K562 (cell line): Measurements from ENCODE around the gene G2E3. TPM values are rescaled to one million over a fixed set of nuclear protein-coding genes. Genes with fewer than 3 reads are reported as not detected.

ENCODE experiments used
- ELF1 ChIP-seq: fragments of 200-800 bp; sonication (Bioruptor generic); IDR thresholded peaks from 2 replicates; pipeline ENCODE4 v1.6.1; 2016; ENCODE audit warnings: missing genetic modification characterization, missing compliant biosample characterization
- ELK3 ChIP-seq: fragments of 450-650 bp; formaldehyde crosslinking; IDR thresholded peaks from 2 replicates; pipeline ENCODE4 v1.4.0; 2020; ENCODE audit warnings: mild to moderate bottlenecking
- ETV5 ChIP-seq: sonication (generic); formaldehyde crosslinking; IDR thresholded peaks from 2 replicates; pipeline ENCODE4 v1.4.0; 2020; ENCODE audit warnings: low read depth, mild to moderate bottlenecking, missing genetic modification reagents
- GTF3C2 ChIP-seq: IDR thresholded peaks from 3 replicates; pipeline ENCODE4 v1.6.1; 2011; ENCODE audit warnings: borderline replicate concordance, mild to moderate bottlenecking, moderate library complexity; ENCODE audit not compliant: insufficient read length; ENCODE audit errors: extremely low read depth
- HCFC1 ChIP-seq: IDR thresholded peaks from 2 replicates; pipeline ENCODE4 v1.6.1; 2012; ENCODE audit warnings: low read depth, low read length, improper control_type of control experiment
- HNRNPH1 ChIP-seq: fragments of 200-400 bp; formaldehyde crosslinking; optimal IDR thresholded peaks from 2 replicates; pipeline ENCODE3; 2017; ENCODE audit warnings: low read depth, mild to moderate bottlenecking, low read length, moderate library complexity
- KLF6 ChIP-seq: fragments of 250-450 bp; sonication (Bioruptor Pico); IDR thresholded peaks from 2 replicates; pipeline ENCODE4 v1.4.0; 2020; ENCODE audit warnings: mild to moderate bottlenecking, moderate library complexity, borderline replicate concordance
- MAX ChIP-seq: sonication (generic); formaldehyde crosslinking; IDR thresholded peaks from 2 replicates; pipeline ENCODE4 v1.9.0; 2022; ENCODE audit warnings: mild to moderate bottlenecking, missing genetic modification reagents
- NFE2 ChIP-seq: IDR thresholded peaks from 2 replicates; pipeline ENCODE4 v1.6.1; 2014; ENCODE audit warnings: antibody characterized with exemption, low read depth
- NONO ChIP-seq, 2 experiments: fragments of 200-400 bp in 1 of 2; fragments of 450-650 bp in 1 of 2; formaldehyde crosslinking in 1 of 2; IDR thresholded peaks; 2 replicates each; pipeline ENCODE4 v1.6.1; 2017; ENCODE audit warnings: low read depth in 2 of 2, mild to moderate bottlenecking in 2 of 2, moderate library complexity in 2 of 2, low read length in 1 of 2
- OTX1 ChIP-seq: fragments of 450-650 bp; formaldehyde crosslinking; IDR thresholded peaks from 2 replicates; pipeline ENCODE4 v1.4.0; 2022; ENCODE audit warnings: mild to moderate bottlenecking
- POLR2B ChIP-seq: fragments of 450-650 bp; IDR thresholded peaks from 2 replicates; pipeline ENCODE4 v1.6.1; 2018; ENCODE audit warnings: low read depth; ENCODE audit not compliant: partially characterized antibody
- POLR2H ChIP-seq: IDR thresholded peaks from 2 replicates; pipeline ENCODE4 v1.6.1; 2016; ENCODE audit warnings: missing genetic modification characterization, low read depth, mild to moderate bottlenecking, control low read depth, missing compliant biosample characterization, moderate library complexity
- RUNX1 ChIP-seq: sonication (generic); IDR thresholded peaks from 2 replicates; pipeline ENCODE4 v1.6.1; 2016; ENCODE audit warnings: antibody characterized with exemption, low read depth
- SMAD1 ChIP-seq: fragments of 150-350 bp; IDR thresholded peaks from 2 replicates; pipeline ENCODE4 v1.6.1; 2014; ENCODE audit warnings: low read length, low read depth; ENCODE audit not compliant: partially characterized antibody
- SP1 ChIP-seq: sonication (generic); formaldehyde crosslinking; IDR thresholded peaks from 2 replicates; pipeline ENCODE4 v1.8.1; 2022; ENCODE audit warnings: mild to moderate bottlenecking, missing genetic modification reagents
- ZBTB17 ChIP-seq: fragments of 450-650 bp; formaldehyde crosslinking; IDR thresholded peaks from 2 replicates; pipeline ENCODE4 v1.4.0; 2020; ENCODE audit warnings: mild to moderate bottlenecking
- ZNF511 ChIP-seq: sonication (generic); formaldehyde crosslinking; IDR thresholded peaks from 2 replicates; pipeline ENCODE4 v1.8.0; 2022; ENCODE audit warnings: mild to moderate bottlenecking, missing genetic modification reagents
- ZNF740 ChIP-seq, 3 experiments: fragments of 200-800 bp in 1 of 3; sonication (Bioruptor generic) in 1 of 3; sonication (generic) in 1 of 3; formaldehyde crosslinking in 1 of 3; IDR thresholded peaks; 2 replicates each; pipeline versions ENCODE4 v1.6.1 to v1.8.0; 2016 to 2022; ENCODE audit warnings: mild to moderate bottlenecking in 2 of 3, missing compliant biosample characterization in 2 of 3, missing genetic modification characterization in 2 of 3, missing genetic modification reagents in 1 of 3
- polyA plus RNA-seq, 8 experiments: library from polyadenylated mRNA; depleted of rRNA in 4 of 8; stranded (reverse) in 5 of 8; unstranded in 3 of 8; fragments of >200 nt; fragmentation: Nextera tagmentation in 2 of 8; fragmentation: Illumina TruSeq in 1 of 8; extraction: Ambion mirVana in 2 of 8; extraction: Trizol in 1 of 8; gene quantifications; 2 replicates each; pipeline versions ENCODE4 v1.2.1 to v1.2.3, GENCODE V29; 2011 to 2014; ENCODE audit warnings: inconsistent platforms in 1 of 8, missing spikeins in 1 of 8
- total RNA-seq, 7 experiments: library from RNA; depleted of rRNA in 6 of 7; stranded (reverse); fragments of >200 nt in 6 of 7; fragmentation: Illumina TruSeq in 2 of 7; extraction: Trizol in 2 of 7; gene quantifications; 2 replicates each; pipeline versions ENCODE4 v1.2.1 to v1.2.3, GENCODE V29; 2011 to 2021; ENCODE audit warnings: low replicate concordance in 1 of 7

G2E3 gene
- total and polyA plus RNA-seq, 9 of the 15 experiments (the other 6 are each of a cell fraction or from before 2014, with no cell fraction given) = 9.8 to 53.5 (median 24.7) TPM

- TF ChIP-seq GTF3C2 (peak; percentile 60), ETV5 (peak; percentile 95), POLR2H (tag) (peak; percentile 83; the same call in 1 of the 2 replicates), HNRNPH1 (no peak), ELF1 (tag) (peak; percentile 89), OTX1 (CRISPR knock-in tag) (0 out of 2 replicates have a peak, but pooled peaks have one; percentile 40), RUNX1 (no peak), NFE2 (peak; percentile 43; the same call in 1 of the 2 replicates), ELK3 (CRISPR knock-in tag) (no peak), NONO (IDR thresholded peaks at IDR 0.05; ENCODE audit: low read depth in 2 of 2, low read length in 1 of 2) (0 out of 4 replicates have a peak, but pooled peaks of 1 of the 2 experiments have one; percentile 43), ZNF740 (CRISPR knock-in tag; IDR thresholded peaks at IDR 0.05) (peak; percentile 57; the same call in 1 of the 2 replicates), ZNF740 (tag; IDR thresholded peaks at IDR 0.05) (no peak), SMAD1 (peak; percentile 42), ZBTB17 (CRISPR knock-in tag) (peak; percentile 65; the same call in 1 of the 2 replicates), HCFC1 (peak; percentile 64), KLF6 (CRISPR knock-in tag) (peak; percentile 89), POLR2B (peak; percentile 94), MAX (CRISPR knock-in tag) (peak; percentile 56; the same call in 1 of the 2 replicates), SP1 (CRISPR knock-in tag) (peak; percentile 83), ZNF511 (CRISPR knock-in tag) (0 out of 2 replicates have a peak, but pooled peaks have one; percentile 53)
These were observed 63.2 kb downstream of the G2E3 start, which contains the start of gene SCFD1 (continued) for GRCh38 chr14:30621940-30622830.
